Astrocyte (in vitro differentiated cells and primary cell): ENCODE measurements around the gene SHB. TPM values are rescaled to one million over a fixed set of nuclear protein-coding genes. Genes with fewer than 3 reads are reported as not detected.

Experiments
- DNase-seq: peaks from one replicate; pipeline ENCODE4 v3.0.0-alpha.2; 2010; ENCODE audit warnings: low read depth
- FAIRE-seq: peaks from 2 replicates; lab custom pipeline; 2011; peaks lifted over from hg19 to GRCh38; lab: Jason Lieb, UNC
- H2AFZ ChIP-seq: 2 replicates; pipeline ENCODE4 v1.6.0; 2012; ENCODE audit warnings: low read depth, low read length, inconsistent platforms
- H3K27ac ChIP-seq: 2 replicates; pipeline ENCODE4 v1.5.1; 2011; ENCODE audit warnings: low read depth, low read length, inconsistent platforms
- H3K27me3 ChIP-seq: 2 replicates; pipeline ENCODE4 v1.6.0; 2011; ENCODE audit warnings: low read length, inconsistent platforms; ENCODE audit not compliant: insufficient read depth
- H3K36me3 ChIP-seq: 2 replicates; pipeline ENCODE4 v1.5.1; 2011; ENCODE audit warnings: low read length, inconsistent platforms; ENCODE audit not compliant: insufficient read depth
- H3K4me1 ChIP-seq: 2 replicates; pipeline ENCODE4 v1.5.1; 2011; ENCODE audit warnings: low read length, inconsistent platforms; ENCODE audit not compliant: insufficient read depth
- H3K4me2 ChIP-seq: 2 replicates; pipeline ENCODE4 v1.6.0; 2012; ENCODE audit warnings: low read length, inconsistent platforms
- H3K4me3 ChIP-seq: 2 replicates; pipeline ENCODE4 v1.5.1; 2011; ENCODE audit warnings: low read depth, mild to moderate bottlenecking, low read length, inconsistent platforms; ENCODE audit not compliant: insufficient read depth
- H3K79me2 ChIP-seq: 2 replicates; pipeline ENCODE4 v1.6.0; 2012; ENCODE audit warnings: mild to moderate bottlenecking, low read length, inconsistent platforms; ENCODE audit not compliant: insufficient read depth
- H3K9ac ChIP-seq: 2 replicates; pipeline ENCODE4 v1.6.0; 2012; ENCODE audit warnings: mild to moderate bottlenecking, low read length, inconsistent platforms
- H3K9me3 ChIP-seq: 2 replicates; pipeline ENCODE4 v1.5.1; 2012; ENCODE audit warnings: low read depth, mild to moderate bottlenecking, low read length, inconsistent platforms; ENCODE audit not compliant: insufficient read depth
- H4K20me1 ChIP-seq: 2 replicates; pipeline ENCODE4 v1.6.0; 2012; ENCODE audit warnings: low read length, inconsistent platforms; ENCODE audit not compliant: insufficient read depth
- H3K27ac Mint-ChIP-seq: one replicate; pipeline ENCODE4 v1.8.0; 2021; ENCODE audit warnings: mild to moderate bottlenecking, mixed read lengths; ENCODE audit not compliant: unreplicated experiment
- H3K27me3 Mint-ChIP-seq: one replicate; pipeline ENCODE4 v1.8.0; 2021; ENCODE audit warnings: low read depth, mixed read lengths; ENCODE audit not compliant: unreplicated experiment
- H3K36me3 Mint-ChIP-seq: one replicate; pipeline ENCODE4 v1.8.0; 2021; ENCODE audit warnings: low read depth, mixed read lengths; ENCODE audit not compliant: unreplicated experiment
- H3K4me1 Mint-ChIP-seq: one replicate; pipeline ENCODE4 v1.8.0; 2021; ENCODE audit warnings: low read depth, mixed read lengths; ENCODE audit not compliant: unreplicated experiment
- H3K4me3 Mint-ChIP-seq: one replicate; pipeline ENCODE4 v1.8.0; 2021; ENCODE audit warnings: mild to moderate bottlenecking, moderate library complexity, mixed read lengths; ENCODE audit not compliant: unreplicated experiment
- H3K9me3 Mint-ChIP-seq: one replicate; pipeline ENCODE4 v1.8.0; 2021; ENCODE audit warnings: mild to moderate bottlenecking, mixed read lengths; ENCODE audit not compliant: unreplicated experiment
- EZH2 ChIP-seq: IDR thresholded peaks from 2 replicates; pipeline ENCODE4 v1.6.1; 2012; ENCODE audit warnings: mild to moderate bottlenecking, low read length, inconsistent platforms; ENCODE audit not compliant: insufficient read depth
- total RNA-seq: library from RNA; stranded (reverse); gene quantifications from 2 replicates; pipeline ENCODE4 v1.2.1, GENCODE V29; 2021
- TF ChIP-seq, protein P1 (sequence below): IDR thresholded peaks from 2 replicates; pipeline ENCODE4 v1.5.1; 2011; ENCODE audit warnings: low read depth, mild to moderate bottlenecking, inconsistent platforms, low read length, moderate library complexity; ENCODE audit not compliant: insufficient read depth

The SHB gene
- total RNA-seq, 1 donor from 2014 or later: 53.4 TPM

DNA sequence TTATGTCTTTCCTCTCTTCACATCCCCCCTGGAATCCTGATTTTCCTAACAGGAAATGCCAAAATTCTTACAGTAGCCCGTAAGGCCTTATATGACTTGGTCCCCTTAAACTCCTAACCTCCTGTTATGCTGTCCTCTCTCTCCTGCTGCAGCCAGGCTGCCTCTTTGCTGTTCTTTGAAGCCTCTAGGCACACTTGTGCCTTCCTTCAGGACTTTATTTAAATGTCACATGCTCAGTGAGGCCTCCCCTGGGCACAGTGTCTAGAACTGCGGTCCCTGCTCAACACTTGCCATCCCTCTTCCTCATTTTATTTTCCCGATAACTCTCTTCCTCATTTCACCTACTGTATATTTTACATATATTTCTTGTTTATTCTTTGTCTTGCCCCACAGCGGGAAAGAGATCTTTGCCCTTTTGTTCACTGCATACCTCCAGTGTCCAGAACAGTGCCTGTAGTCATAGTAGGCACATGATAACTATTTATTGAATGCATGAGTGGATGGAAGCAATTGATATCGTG, 5.5 kb upstream of the SHB start:
- Mint-ChIP-seq H3K27ac (no peak overlapping the region), H3K9me3 (peaks cover 1% of the 10 kb centered on the region), H3K36me3 (peaks cover 2% of the 10 kb centered on the region), H3K27me3 (peaks cover 3% of the 10 kb centered on the region), H3K4me1 (peaks cover 19% of the 10 kb centered on the region), H3K4me3 (no peak overlapping the region)
- H3K27me3 ChIP-seq: no peaks in the 10 kb centered on the region
- no peaks in the 10 kb centered on the region for H3K79me2 ChIP-seq
- H3K27ac ChIP-seq: peak overlapping the region; percentile 35
- no peaks in the 10 kb centered on the region for H3K36me3 ChIP-seq
- peak; percentile 77 for FAIRE-seq
- TF ChIP-seq, protein P1, sequence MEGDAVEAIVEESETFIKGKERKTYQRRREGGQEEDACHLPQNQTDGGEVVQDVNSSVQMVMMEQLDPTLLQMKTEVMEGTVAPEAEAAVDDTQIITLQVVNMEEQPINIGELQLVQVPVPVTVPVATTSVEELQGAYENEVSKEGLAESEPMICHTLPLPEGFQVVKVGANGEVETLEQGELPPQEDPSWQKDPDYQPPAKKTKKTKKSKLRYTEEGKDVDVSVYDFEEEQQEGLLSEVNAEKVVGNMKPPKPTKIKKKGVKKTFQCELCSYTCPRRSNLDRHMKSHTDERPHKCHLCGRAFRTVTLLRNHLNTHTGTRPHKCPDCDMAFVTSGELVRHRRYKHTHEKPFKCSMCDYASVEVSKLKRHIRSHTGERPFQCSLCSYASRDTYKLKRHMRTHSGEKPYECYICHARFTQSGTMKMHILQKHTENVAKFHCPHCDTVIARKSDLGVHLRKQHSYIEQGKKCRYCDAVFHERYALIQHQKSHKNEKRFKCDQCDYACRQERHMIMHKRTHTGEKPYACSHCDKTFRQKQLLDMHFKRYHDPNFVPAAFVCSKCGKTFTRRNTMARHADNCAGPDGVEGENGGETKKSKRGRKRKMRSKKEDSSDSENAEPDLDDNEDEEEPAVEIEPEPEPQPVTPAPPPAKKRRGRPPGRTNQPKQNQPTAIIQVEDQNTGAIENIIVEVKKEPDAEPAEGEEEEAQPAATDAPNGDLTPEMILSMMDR: no peak
- no peak for TF ChIP-seq EZH2
- no peaks in the 10 kb centered on the region for H3K9me3 ChIP-seq
- peak; percentile 57 for DNase-seq
- H4K20me1 ChIP-seq: no peaks in the 10 kb centered on the region
- peak overlapping the region; percentile 31 for H2AFZ ChIP-seq
- H3K4me1 ChIP-seq: peaks cover 19% of the 10 kb centered on the region
- peak overlapping the region; percentile 2 for H3K9ac ChIP-seq
- H3K4me3 ChIP-seq: no peak overlapping the region
- H3K4me2 ChIP-seq: peak overlapping the region; percentile 63

DNA sequence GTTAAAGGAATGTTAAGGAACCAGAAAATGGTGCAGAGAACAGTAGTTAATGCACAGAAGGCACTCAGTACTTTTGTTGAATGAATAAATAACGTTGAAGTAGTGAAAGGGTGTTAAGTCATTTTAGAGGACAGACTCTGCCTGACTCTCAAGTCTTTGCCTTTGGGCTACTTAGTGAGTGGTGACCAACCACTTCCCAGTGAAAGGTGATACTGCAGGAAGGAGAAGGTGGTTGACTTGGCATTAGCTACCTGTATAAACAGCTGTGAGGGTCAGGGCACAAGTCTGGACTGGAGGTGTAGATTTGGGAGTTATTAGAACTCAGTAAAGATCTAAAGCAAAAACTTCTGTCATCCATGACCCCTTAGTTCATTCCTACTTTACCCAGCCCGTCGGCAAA, 4.9 kb upstream of the SHB start:
- peaks cover 2% of the 10 kb centered on the region for H3K36me3 Mint-ChIP-seq
- peak overlapping the region; percentile 2 for H3K9ac ChIP-seq
- no peaks in the 10 kb centered on the region for H3K9me3 ChIP-seq
- peaks cover 3% of the 10 kb centered on the region for H3K27me3 Mint-ChIP-seq
- H3K4me2 ChIP-seq: peak overlapping the region; percentile 63
- DNase-seq: no peak
- no peaks in the 10 kb centered on the region for H3K27me3 ChIP-seq
- peaks cover 15% of the 10 kb centered on the region for H3K4me1 Mint-ChIP-seq
- H4K20me1 ChIP-seq: no peaks in the 10 kb centered on the region
- H3K9me3 Mint-ChIP-seq: peaks cover 1% of the 10 kb centered on the region
- no peak overlapping the region for H3K27ac ChIP-seq
- no peak overlapping the region for H3K4me3 ChIP-seq
- H3K36me3 ChIP-seq: no peaks in the 10 kb centered on the region
- peaks cover 20% of the 10 kb centered on the region for H3K4me1 ChIP-seq
- peaks cover under 1% of the 10 kb centered on the region for H3K79me2 ChIP-seq
- H2AFZ ChIP-seq: no peak overlapping the region
- H3K27ac Mint-ChIP-seq: no peak overlapping the region
- no peak overlapping the region for H3K4me3 Mint-ChIP-seq
- no peak for FAIRE-seq
- TF ChIP-seq, protein P1: no peak
- TF ChIP-seq EZH2: no peak

DNA sequence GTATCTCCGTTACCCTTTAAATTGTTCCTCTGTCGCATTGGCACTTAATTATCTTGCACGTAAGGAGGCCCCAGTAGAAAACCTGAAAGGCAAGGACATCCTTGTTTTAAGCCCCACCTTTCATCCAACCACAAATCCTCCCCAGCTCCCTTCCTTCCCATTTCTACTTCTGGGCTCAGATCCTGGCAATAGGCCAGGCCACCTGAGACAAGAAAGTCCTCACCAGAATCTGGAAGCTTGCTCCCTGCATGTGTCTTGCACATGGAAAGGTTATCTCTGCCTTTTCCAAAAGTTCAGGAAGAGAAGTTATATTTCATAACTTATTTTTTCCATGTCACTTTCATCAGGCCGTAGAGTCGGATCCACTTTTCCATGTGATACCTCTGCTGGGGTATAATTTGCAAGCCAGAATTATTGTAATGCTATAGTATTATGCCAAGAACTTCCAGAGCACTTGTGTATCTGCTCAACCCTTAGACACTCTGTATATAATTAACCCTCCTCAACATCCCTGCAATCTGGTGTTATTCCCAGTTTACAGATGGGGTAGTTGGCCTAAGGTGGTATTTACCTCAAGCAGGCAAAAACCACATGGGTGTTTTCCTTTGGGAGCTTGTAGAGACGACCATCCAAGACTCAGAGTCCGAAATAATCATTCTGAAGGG, 2.6 kb upstream of the SHB start:
- H3K27me3 Mint-ChIP-seq: peaks cover 2% of the 10 kb centered on the region
- Histone ChIP-seq H3K27me3 (no peaks in the 10 kb centered on the region), H3K4me2 (no peak overlapping the region), H4K20me1 (peaks cover 14% of the 10 kb centered on the region), H3K79me2 (peaks cover 22% of the 10 kb centered on the region), H3K9me3 (no peaks in the 10 kb centered on the region), H3K4me3 (no peak overlapping the region), H3K27ac (no peak overlapping the region), H3K36me3 (no peaks in the 10 kb centered on the region), H2AFZ (no peak overlapping the region), H3K4me1 (peaks cover 20% of the 10 kb centered on the region), H3K9ac (no peak overlapping the region)
- TF ChIP-seq EZH2: no peak
- TF ChIP-seq, protein P1: no peak
- DNase-seq (no peak), FAIRE-seq (no peak)
- peaks cover 5% of the 10 kb centered on the region for H3K36me3 Mint-ChIP-seq
- H3K4me3 Mint-ChIP-seq: no peak overlapping the region
- peaks cover 15% of the 10 kb centered on the region for H3K4me1 Mint-ChIP-seq
- no peaks in the 10 kb centered on the region for H3K9me3 Mint-ChIP-seq
- H3K27ac Mint-ChIP-seq: no peak overlapping the region
